ENCODE measurements around the gene FBXO47.

- TF ChIP-seq CTCF (IDR thresholded peaks at IDR 0.05) (no peak), EZH2 (IDR thresholded peaks at IDR 0.05) (no peak), EZH2phosphoT487 (IDR thresholded peaks at IDR 0.05) (no peak)
These were observed 72.9 kb downstream of the FBXO47 start for GRCh38 chr17:38894276-38894675.
